ELF-1 (cell line): ENCODE measurements around the gene ABCA4.

Experiments
- DNase-seq: peaks from one replicate; pipeline ENCODE4 v3.0.0-alpha.2; 2016; ENCODE audit warnings: low read depth, low spot score

The ABCA4 gene

DNA sequence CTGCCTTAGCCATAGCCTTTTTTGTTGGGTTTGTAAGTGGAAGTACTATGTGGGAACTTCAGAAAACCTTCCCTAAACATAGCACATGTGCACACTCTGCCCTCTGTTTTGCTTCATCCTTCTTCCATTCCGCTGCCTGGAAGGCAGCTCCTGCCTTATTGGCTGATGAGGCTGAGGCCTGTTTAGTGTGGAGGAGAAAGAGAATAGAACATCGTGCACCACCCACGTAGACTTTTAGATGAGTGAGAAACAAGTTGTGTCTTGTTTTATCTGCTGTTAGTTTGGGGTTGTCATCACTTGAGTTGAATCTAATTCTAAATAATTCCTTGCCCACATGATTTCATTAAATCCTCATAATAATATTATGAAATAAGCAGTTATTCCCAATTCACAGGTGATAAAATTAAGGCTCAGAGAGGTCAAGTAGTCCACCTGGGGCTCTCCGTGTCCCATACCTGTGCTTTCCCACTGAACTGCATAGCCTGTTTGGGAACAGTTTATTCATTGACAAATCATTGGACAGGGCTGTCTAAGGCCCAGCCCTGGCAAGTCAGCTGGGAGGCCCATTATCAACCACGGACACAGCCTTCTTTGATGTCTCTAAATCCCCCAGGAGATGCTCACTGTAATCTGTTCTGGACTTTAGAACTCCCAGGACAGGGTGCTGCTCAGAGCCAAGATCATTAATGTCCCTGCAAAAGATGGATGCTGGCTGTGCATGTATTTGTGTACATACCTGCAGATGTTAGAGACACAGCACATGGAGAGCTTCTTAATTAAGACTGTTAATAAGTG lies 93.0 kb downstream of the ABCA4 start:
- DNase-seq: peak; percentile 10

DNA sequence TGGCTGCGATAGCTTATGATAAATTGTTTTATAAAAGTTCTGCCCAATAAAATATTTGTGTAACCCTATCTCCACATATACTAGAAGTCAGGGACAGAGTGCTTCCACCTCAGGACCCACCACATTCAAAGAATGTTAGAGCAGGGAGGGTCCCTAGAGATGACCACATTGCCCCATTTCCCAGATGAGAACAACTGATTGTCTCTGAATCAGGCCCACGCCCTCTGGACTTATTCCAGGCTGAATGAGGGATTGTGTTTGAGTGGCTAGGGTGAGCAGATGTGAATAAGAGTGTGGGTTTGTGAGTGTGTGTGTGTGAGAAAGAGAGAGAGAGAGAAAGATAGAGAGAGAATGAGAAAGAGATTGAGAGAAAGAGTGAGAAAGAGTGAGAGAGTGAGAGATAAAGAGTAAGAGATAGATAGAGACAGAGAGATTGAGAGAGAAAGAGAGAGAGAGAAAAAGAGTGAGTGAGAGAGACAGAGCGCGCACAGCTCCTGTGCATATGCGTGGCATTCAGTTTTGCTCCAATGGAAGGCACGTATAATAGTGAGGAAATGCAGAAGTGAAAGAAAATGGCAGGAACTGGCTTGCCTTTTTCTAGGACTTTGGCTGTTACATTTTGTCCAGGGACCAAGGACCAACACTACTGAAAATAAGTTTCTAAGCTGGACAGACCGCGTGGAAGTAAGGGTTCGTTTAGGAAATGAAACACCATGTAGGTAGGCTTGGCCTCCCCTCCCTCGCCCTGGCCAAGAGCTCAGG lies 94.1 kb downstream of the ABCA4 start:
- DNase-seq: no peak

DNA sequence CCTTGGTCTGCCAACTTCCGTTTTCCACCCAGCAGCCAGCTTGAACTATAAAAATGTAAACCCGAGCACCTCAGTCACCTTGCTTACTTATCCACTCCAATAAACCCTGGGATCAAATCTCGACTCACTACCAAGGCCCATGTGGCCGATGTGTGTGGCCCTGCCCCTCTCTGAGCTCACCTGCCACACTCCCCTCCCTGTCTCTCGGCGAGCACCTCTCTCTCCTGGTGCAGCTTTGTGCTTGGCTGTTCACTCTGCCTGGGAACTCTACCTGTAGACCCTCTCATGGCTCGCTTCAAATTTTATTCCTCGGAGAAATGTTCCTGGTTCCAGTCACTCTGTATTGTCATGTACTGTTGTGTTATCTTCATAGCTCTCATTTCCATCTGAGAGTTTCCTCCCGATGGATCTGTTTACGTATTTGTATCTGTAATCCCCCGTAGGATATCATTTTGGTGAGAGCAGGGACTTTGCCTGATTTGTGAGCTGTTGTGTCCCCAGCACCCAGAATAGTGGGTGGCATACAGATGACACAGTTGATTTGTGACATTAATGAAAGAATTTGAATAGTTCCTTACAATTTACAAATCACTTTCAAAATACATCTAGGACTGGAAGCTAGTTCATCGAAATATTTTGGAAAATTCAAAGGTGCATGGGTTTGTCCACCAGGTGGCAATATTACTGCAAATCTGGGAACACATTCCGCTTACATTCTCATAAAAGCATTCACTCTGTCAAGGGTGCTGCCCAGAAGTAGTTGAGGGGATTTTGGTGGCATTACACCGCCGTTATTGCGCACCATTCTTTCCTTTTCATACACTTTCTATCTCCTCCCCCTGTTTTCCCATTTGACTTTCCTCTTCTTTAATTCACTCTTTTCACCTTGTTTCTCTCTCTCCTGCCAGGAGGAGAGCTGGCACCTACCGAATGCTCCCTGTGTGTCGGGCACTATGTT lies 95.3 kb downstream of the ABCA4 start:
- DNase-seq: peak; percentile 45

- no peak for DNase-seq
Observed at GRCh38 chr1:94024104-94024792, 96.7 kb downstream of the ABCA4 start.

DNA sequence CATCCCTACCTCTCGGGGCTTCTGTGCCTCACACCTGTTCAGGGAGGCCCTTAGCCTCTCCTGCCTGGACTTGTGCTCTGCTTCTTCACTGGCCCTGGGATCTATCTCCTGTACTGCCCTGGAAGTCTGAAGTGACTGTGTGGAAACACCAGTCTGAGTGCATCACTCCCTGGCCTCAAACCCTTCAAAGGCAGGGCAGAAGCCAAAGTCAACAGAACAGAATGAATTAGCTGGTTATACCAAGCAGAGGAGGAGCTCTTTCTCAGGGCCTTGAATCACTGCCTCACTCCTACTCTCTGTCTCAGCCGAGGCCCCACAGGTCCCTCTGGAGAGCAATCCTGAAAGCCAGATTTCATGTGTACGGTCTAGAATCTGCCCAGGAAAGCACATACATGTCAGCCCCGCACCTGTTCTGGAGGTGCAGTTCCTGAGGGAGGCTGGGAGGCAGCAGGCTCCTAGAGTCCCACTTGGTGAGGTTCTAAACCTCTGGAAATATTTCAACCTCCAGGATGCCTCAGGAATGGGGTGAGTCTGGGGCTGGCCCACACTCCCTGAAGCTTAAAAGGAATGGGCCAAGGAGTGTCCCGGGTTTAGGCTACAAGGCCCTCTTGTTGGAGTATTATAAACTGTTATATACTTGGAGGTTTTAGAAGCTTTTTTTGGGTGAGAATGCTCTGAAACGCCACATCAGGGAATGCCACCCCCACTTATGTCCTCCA lies 98.3 kb downstream of the ABCA4 start:
- DNase-seq: no peak

- DNase-seq: no peak
Observed at GRCh38 chr1:94020764-94021579, 100.0 kb downstream of the ABCA4 start.

DNA sequence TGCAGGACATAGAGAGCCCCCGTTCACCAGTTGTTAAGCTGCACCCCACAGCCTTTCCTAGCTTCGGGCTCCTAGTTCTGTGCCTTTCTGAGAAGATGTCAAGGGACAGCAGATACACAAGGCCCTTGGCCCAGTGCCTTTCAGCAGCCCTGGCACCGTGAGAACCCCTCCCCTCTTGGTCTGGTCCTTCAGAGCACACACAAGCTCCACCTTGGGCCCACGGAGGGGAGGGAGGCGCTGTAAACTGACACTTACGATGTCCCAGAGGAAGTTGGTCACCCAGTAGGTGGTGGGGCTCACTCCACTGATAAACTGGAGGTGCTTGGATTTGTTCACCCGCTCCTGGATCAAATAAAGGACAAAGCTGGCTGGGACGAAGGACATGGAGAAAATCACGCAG lies 101.6 kb downstream of the ABCA4 start:
- no peak for DNase-seq

GRCh38 chr1:94017155-94017829 lies 103.7 kb downstream of the ABCA4 start:
- no peak for DNase-seq

DNA sequence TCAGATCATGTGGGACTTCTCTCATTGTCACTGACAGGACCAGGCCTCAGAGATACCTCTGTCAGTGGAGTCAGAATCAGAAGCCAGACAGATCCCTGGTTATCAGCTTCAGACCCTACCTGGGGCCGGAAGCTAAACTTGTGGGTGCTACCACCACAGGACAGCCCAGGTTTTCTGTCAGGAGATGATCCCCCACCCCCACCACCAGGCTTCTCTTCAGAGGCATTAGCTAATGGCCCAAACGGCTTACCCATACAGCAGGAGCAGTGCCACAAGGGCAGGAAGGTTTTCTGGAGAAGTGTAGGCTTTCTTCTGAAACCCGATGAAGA lies 105.5 kb downstream of the ABCA4 start:
- no peak for DNase-seq

DNA sequence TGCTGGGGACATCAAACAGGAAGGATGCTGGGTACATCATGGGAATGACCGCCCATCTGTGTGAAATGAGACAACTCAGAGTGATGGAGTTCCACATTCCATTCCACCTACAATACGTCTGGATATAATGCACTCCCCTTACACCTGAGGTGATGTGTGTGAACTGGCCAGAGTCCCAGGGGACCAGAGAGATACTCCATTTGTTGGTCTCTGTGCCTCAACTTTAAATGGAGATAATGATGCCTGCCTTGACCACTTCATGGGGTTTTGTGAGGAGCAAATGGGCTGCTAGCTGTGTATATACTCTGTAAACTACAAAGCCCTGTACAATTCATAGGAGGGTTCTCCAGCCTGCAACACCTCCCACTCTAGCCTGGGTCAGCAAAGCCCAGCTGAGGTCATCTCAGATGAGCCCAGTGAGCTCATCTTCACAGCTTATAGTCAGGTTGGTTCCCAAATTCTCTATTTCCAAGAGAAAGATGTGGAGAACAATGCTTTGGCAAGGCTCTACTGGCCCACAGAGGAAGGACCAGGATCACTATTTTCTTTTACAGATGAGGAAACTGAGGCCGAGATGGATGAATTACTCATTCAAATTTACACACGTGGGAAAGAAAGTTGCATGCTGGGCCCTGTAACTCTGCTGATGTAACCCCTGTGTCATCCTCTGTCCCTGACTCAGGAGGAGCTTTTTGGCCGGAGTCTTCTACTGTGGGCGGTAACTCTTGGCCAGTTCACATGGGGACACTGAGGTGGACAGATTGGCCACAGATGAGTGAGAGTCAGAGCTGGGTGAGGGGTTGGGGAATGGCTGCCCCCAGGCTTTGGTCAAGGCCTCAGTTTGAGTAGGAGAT lies 106.1 kb downstream of the ABCA4 start:
- no peak for DNase-seq

- no peak for DNase-seq
Observed at GRCh38 chr1:94014087-94014486, 106.9 kb downstream of the ABCA4 start.

- peak; percentile 28 for DNase-seq
Observed at GRCh38 chr1:94013367-94013878, 107.5 kb downstream of the ABCA4 start.

GRCh38 chr1:94012708-94013366 lies 108.1 kb downstream of the ABCA4 start:
- peak; percentile 38 for DNase-seq

DNA sequence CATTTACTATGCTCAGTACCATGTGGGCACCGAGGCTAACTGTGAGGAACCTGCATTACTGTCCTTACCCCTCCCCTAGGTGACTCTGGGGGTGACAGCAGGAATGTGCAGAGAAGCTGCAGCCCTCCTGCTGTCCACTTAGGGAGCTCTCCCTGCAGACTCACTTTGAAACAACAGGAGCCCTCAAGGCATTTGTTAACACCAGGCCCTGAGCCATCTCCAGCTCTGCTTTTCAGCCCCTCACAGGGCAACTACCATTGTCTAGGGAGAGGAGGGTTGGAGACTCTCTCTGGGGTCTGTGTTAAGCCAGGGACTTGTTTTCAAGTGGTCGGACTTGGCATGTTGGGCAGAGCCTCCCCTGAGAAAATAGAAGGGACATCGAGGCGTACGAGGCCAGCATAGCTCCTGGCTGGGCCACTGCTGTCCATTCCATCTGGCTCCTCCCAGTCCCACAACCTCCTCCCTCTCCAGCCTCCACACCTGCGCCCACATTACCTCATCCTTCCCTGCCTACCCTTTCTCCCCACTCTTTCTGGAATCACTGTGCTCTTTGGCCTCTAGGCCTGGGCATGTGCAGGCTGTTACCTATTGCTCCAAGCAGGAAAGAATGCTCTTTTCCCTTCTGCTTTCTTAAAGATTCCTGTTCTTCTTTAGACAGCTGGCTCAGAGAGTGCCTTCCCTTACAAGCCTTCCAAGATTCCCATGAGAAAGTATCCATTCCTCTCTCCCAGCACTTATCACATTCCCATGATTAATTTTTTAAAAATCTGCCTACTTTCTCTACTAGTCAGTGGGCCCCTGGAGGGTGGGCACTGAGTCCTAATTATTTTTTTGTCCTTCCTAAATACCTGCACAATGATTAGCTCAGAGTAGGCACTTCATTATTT lies 109.0 kb downstream of the ABCA4 start:
- peak; percentile 70 for DNase-seq

DNA sequence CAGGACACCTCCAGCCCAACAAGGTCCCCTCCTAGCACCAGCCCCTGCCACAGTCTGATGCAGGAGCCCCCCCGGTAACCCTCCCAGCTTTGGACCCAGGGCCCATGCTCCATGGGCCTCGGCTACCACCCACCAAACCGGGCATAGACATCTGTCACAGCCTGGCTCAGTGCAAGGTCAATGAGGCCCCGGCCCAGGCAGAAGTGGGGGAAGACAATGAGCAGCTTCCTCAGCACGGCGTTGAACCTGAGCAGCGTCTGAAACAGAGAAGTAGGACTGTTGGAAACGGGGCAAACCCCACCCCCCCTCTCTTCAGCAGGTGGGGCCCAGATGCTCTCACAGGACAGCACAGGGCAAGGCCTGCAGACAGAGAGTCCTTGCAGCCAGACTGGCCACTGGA lies 109.8 kb downstream of the ABCA4 start:
- no peak for DNase-seq

DNA sequence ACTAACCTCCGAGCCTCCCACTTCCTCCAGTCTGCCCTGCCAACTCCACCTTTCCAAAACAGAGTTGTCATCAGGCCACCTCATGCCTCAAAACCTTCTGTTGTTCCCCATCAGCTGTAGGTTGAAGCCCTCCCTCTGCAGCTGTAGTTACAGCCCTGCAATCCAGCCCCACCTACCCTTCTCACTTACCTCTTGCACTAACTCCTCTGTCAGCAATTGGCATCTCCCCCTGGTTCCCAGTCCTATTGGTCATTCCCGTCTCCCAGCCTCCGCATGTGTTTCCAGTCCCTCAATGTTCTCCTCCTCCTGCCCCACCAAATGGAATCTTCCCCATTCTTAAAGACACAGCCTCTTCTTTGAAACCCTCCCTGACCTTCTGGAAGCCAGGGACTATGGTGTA lies 111.6 kb downstream of the ABCA4 start:
- DNase-seq: no peak

- DNase-seq: no peak
Observed at GRCh38 chr1:94006604-94007003, 114.3 kb downstream of the ABCA4 start.
